ENCODE data around the gene VSIG10L2.

DNA sequence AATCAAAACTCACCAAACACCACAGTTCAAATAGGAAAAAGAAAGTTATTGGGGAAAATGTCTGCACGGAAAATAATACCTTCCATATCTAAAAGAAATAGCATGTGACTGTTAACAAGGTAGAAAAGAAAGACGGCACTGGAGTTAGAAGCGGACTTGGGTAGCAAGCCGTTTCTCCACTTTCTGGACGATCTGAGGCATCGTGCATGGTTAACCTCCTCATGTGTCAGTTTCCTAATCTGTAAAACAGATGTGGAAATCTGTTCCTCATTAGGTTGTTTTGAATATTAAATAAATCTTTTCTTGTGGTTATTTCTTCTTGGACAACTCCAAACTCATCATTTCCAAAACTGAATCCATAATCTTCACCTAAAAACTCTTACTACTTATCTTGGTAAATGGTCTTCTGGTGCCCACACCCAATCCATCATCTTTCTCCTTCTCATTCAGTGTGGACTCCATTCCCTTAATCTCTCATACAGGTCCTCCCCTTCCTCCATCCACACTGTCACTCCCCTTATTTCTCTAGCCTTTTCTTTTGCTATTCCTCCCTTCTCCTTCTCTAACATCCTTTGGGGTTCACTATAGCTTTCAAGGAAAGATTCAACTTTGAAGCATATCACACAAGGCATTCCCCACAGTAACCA lies 53.5 kb downstream of the VSIG10L2 start:
- no peak for TF ChIP-seq ZNF70 (CRISPR knock-in tag; IDR thresholded peaks at IDR 0.05)
- TF ChIP-seq RARB (CRISPR knock-in tag; IDR thresholded peaks at IDR 0.05), result no peak
- TF ChIP-seq PPARA (CRISPR knock-in tag; IDR thresholded peaks at IDR 0.05; ENCODE audit: borderline replicate concordance), result no peak
- no peak for TF ChIP-seq SNAI2 (CRISPR knock-in tag; IDR thresholded peaks at IDR 0.05)

Measured in SK-N-SH treated with all-trans-retinoic acid at 6 μM for 48 hours (cell line).